Right renal pelvis (tissue), 4 donors: ENCODE results near the gene TPRG1. TPM values are rescaled to one million over a fixed set of nuclear protein-coding genes. Genes with fewer than 3 reads are reported as not detected.

Source experiments
- DNase-seq, 4 donors: peaks; one replicate each; pipeline ENCODE4 v3.0.0-alpha.2; 2013; ENCODE audit warnings: low read depth in 4 of 4, low spot score in 3 of 4, missing footprints in 1 of 4
- polyA plus RNA-seq, 4 donors: library from polyadenylated mRNA; unstranded; fragments of 120-200 nt; gene quantifications; one replicate each; pipeline ENCODE4 v1.2.1, GENCODE V29; 2013; ENCODE audit not compliant: insufficient read length in 4 of 4

The TPRG1 gene
- polyA plus RNA-seq, 4 donors: 0.22 to 0.79 (median 0.63) TPM

- no peak for DNase-seq
These were observed 169.1 kb downstream of the TPRG1 start for GRCh38 chr3:189340680-189341460.

- DNase-seq: no peak
These were observed 171.0 kb downstream of the TPRG1 start for GRCh38 chr3:189342811-189343210.

GRCh38 chr3:189344996-189345395, 173.2 kb downstream of the TPRG1 start:
- no peak for DNase-seq

GRCh38 chr3:189349772-189350171, 178.0 kb downstream of the TPRG1 start:
- DNase-seq: no peak

GRCh38 chr3:189353318-189353965, 181.7 kb downstream of the TPRG1 start:
- DNase-seq: no peak

GRCh38 chr3:189353988-189354889, 182.5 kb downstream of the TPRG1 start:
- DNase-seq: no peak

- DNase-seq: no peak
These were observed 183.3 kb downstream of the TPRG1 start for GRCh38 chr3:189355115-189355480.

- no peak for DNase-seq
These were observed 183.9 kb downstream of the TPRG1 start for GRCh38 chr3:189355481-189356201.

GRCh38 chr3:189360291-189360690, 188.5 kb downstream of the TPRG1 start:
- DNase-seq: no peak

- DNase-seq: no peak
These were observed 189.5 kb downstream of the TPRG1 start for GRCh38 chr3:189361103-189361835.

GRCh38 chr3:189363590-189364255, 192.0 kb downstream of the TPRG1 start:
- DNase-seq: no peak

GRCh38 chr3:189365609-189366564, 194.1 kb downstream of the TPRG1 start:
- DNase-seq: no peak

GRCh38 chr3:189368384-189368783, 196.6 kb downstream of the TPRG1 start:
- no peak for DNase-seq

- no peak for DNase-seq
These were observed 197.9 kb downstream of the TPRG1 start for GRCh38 chr3:189369636-189370035.

GRCh38 chr3:189372243-189372642, 200.5 kb downstream of the TPRG1 start:
- DNase-seq: no peak
